ENCODE measurements around the gene EIF5AL1.

DNA sequence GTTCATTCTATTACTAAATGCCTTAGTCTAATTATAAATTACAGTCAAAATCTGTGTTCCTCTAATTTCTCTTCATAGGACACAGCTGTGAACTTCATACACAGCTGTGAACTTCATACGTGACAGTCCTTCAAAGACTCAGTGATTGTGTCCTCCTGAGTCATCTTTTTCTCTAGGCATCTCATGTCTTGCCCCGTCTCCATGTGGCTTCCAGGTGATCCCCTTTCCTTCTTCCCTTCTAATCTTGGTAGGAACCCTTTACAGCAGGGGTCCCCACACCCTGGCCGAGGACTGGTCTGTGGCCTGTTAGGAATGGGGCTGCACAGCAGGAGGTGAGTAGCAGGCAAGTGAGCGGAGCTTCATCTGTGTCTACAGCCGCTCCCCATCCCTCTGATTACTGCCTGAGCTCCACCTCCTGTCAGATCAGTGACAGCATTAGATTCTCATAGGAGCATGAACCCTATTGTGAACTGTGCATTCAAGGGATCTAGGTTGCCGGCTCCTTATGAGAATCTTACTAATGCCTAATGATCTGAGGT lies 14.0 kb upstream of the EIF5AL1 start:
- TF ChIP-seq, protein P1, sequence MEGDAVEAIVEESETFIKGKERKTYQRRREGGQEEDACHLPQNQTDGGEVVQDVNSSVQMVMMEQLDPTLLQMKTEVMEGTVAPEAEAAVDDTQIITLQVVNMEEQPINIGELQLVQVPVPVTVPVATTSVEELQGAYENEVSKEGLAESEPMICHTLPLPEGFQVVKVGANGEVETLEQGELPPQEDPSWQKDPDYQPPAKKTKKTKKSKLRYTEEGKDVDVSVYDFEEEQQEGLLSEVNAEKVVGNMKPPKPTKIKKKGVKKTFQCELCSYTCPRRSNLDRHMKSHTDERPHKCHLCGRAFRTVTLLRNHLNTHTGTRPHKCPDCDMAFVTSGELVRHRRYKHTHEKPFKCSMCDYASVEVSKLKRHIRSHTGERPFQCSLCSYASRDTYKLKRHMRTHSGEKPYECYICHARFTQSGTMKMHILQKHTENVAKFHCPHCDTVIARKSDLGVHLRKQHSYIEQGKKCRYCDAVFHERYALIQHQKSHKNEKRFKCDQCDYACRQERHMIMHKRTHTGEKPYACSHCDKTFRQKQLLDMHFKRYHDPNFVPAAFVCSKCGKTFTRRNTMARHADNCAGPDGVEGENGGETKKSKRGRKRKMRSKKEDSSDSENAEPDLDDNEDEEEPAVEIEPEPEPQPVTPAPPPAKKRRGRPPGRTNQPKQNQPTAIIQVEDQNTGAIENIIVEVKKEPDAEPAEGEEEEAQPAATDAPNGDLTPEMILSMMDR (IDR thresholded peaks at IDR 0.05; ENCODE audit: low read depth, low read length) = no peak
- TF ChIP-seq EZH2phosphoT487 (IDR thresholded peaks at IDR 0.05; ENCODE audit: low read depth) = no peak

Data from OCI-LY3 (cell line).